GM12878 (cell line): ENCODE results near the gene ABHD14A. TPM values are rescaled to one million over a fixed set of nuclear protein-coding genes. Genes with fewer than 3 reads are reported as not detected.

Experiments
- ATAC-seq: fragments of 200-7000 bp; cut with Tn5 transposase; 3 replicates; pipeline ENCODE4 v1.9.1; 2020; ENCODE audit warnings: mild to moderate bottlenecking, moderate library complexity
- BruUV-seq: library from RNA; stranded (reverse); fragments of 400-500 nt; replicated peaks from 2 replicates; lab custom pipeline; 2021; lab: Mats Ljungman, UMichigan
- CTCF ChIA-PET: fragments of 300-600 bp; sonication (Branson Sonifier 250); formaldehyde crosslinking; extraction: SDS; loops from one replicate; lab custom pipeline; 2021; ENCODE audit warnings: inconsistent platforms; lab: Yijun Ruan, JAX
- POLR2A ChIA-PET: fragments of 350-600 bp; formaldehyde crosslinking; extraction: SDS; loops from one replicate; lab custom pipeline; 2021; ENCODE audit warnings: inconsistent platforms; lab: Charles Lee
- RAD21 ChIA-PET: fragments of 300-600 bp; sonication (Branson Sonifier 250); formaldehyde crosslinking; loops from one replicate; lab custom pipeline; 2023; ENCODE audit warnings: antibody characterized with exemption; ENCODE audit not compliant: unreplicated experiment; lab: Charles Lee
- SMC1A ChIA-PET: fragments of 300-600 bp; sonication (Branson Sonifier 250); formaldehyde crosslinking; loops from one replicate; lab custom pipeline; 2023; ENCODE audit not compliant: unreplicated experiment, uncharacterized antibody; lab: Charles Lee
- DNase-seq: peaks from one replicate; pipeline ENCODE4 v3.0.0-alpha.2; 2011; ENCODE audit warnings: low read depth, low spot score
- FAIRE-seq: peaks from 3 replicates; lab custom pipeline; 2011; peaks lifted over from hg19 to GRCh38; lab: Jason Lieb, UNC
- H2AFZ ChIP-seq: 2 replicates; pipeline ENCODE4 v1.6.0; 2011; ENCODE audit warnings: low read depth, low read length, control low read depth; ENCODE audit not compliant: control insufficient read depth
- H3K27ac ChIP-seq: 2 replicates; pipeline ENCODE4 v1.5.1; 2011; ENCODE audit warnings: control low read depth; ENCODE audit not compliant: control insufficient read depth, insufficient read depth
- H3K27me3 ChIP-seq, 2 experiments: replicated peaks in 1 of 2; 2 replicates each; pipeline versions ENCODE4 v1.6.0 to v1.6.1; 2011; ENCODE audit warnings: low read length in 1 of 2; ENCODE audit not compliant: control insufficient read depth in 2 of 2, insufficient read depth in 2 of 2
- H3K36me3 ChIP-seq, 2 experiments: 2 replicates each; pipeline ENCODE4 v1.5.1; 2011; ENCODE audit warnings: low read length in 1 of 2; ENCODE audit not compliant: control insufficient read depth in 2 of 2, insufficient read depth in 2 of 2
- H3K4me1 ChIP-seq: 2 replicates; pipeline ENCODE4 v1.6.1; 2011; ENCODE audit warnings: mild to moderate bottlenecking, low read length, moderate library complexity, mixed read lengths; ENCODE audit not compliant: control insufficient read depth, insufficient read depth
- H3K4me2 ChIP-seq: 2 replicates; pipeline ENCODE4 v1.6.0; 2011; ENCODE audit warnings: control low read depth; ENCODE audit not compliant: control insufficient read depth, insufficient read depth
- H3K4me3 ChIP-seq: fragments of 200-600 bp; sonication (generic); 2 replicates; pipeline ENCODE4 v1.5.1; 2016
- H3K79me2 ChIP-seq: 2 replicates; pipeline ENCODE4 v1.6.0; 2011; ENCODE audit warnings: low read length; ENCODE audit not compliant: control insufficient read depth, insufficient read depth
- H3K9ac ChIP-seq: 2 replicates; pipeline ENCODE4 v1.8.0; 2011; ENCODE audit warnings: low read length, control low read depth, mixed read lengths; ENCODE audit not compliant: control insufficient read depth, insufficient read depth
- H3K9me3 ChIP-seq: replicated peaks from 3 replicates; pipeline ENCODE4 v1.5.1; 2011; ENCODE audit warnings: mild to moderate bottlenecking, low read length; ENCODE audit not compliant: control insufficient read depth, insufficient read depth
- H4K20me1 ChIP-seq: 2 replicates; pipeline ENCODE4 v1.6.0; 2011; ENCODE audit not compliant: control insufficient read depth, insufficient read depth
- EED ChIP-seq: sonication (generic); IDR thresholded peaks from 2 replicates; pipeline ENCODE4 v1.6.1; 2016; ENCODE audit warnings: antibody characterized with exemption, low read depth
- NR2F1 ChIP-seq: fragments of 450-650 bp; conservative IDR thresholded peaks from 2 replicates; pipeline ENCODE4 v1.6.1; 2017; ENCODE audit warnings: mild to moderate bottlenecking
- TAF1 ChIP-seq: IDR thresholded peaks from 2 replicates; pipeline ENCODE4 v1.6.1; 2011; ENCODE audit warnings: mild to moderate bottlenecking, low read depth, low read length, borderline replicate concordance
- ZSCAN29 ChIP-seq: fragments of 450-650 bp; IDR thresholded peaks from 2 replicates; pipeline ENCODE4 v1.6.1; 2017; ENCODE audit warnings: mild to moderate bottlenecking, moderate library complexity
- WGBS: methylation state at CpG from one replicate; pipeline ENCODE4 v1.1.6; 2016; ENCODE audit warnings: low lambda C conversion rate; ENCODE audit not compliant: insufficient replicate concordance, insufficient coverage; ENCODE audit errors: missing lambda C conversion rate; 5-methylcytosine and 5-hydroxymethylcytosine counted together
- in situ Hi-C: fragments of 300-500 bp; cut with MboI; formaldehyde crosslinking; loops from 9 replicates; pipeline ENCODE4 v1.14.3; 2018; ENCODE audit warnings: mixed read lengths
- intact Hi-C: fragments of 100-400 bp; cut with micrococcal nuclease; formaldehyde crosslinking; loops from one replicate; pipeline ENCODE4 v1.14.2; 2022; ENCODE audit not compliant: unreplicated experiment
- polyA plus RNA-seq, 11 experiments: library from polyadenylated mRNA; depleted of rRNA in 4 of 11; unstranded in 6 of 11; stranded (reverse) in 5 of 11; fragments of >200 nt; fragmentation: Nextera tagmentation in 4 of 11; fragmentation: Illumina TruSeq in 1 of 11; extraction: Ambion mirVana in 4 of 11; extraction: Trizol in 1 of 11; gene quantifications; 1 replicate in 1 of 11; 2 replicates in 10 of 11; pipeline versions ENCODE4 v1.2.1 to v1.2.3, GENCODE V29; 2011 to 2016; ENCODE audit warnings: inconsistent platforms in 2 of 11, missing spikeins in 2 of 11, low read depth in 1 of 11
- total RNA-seq, 4 experiments: library from RNA; depleted of rRNA in 3 of 4; stranded (reverse); fragments of >200 nt in 3 of 4; fragmentation: Illumina TruSeq in 1 of 4; extraction: Trizol in 1 of 4; gene quantifications; 2 replicates each; pipeline versions ENCODE4 v1.2.1 to v1.2.3, GENCODE V29; 2013 to 2021
- TF ChIP-seq, protein P1 (sequence below): IDR thresholded peaks from 2 replicates; pipeline ENCODE4 v1.6.1; 2012; ENCODE audit warnings: low read depth, low read length, improper control_type of control experiment

The ABHD14A gene
- total and polyA plus RNA-seq, 10 of the 15 experiments (the other 5 are each of a cell fraction or from before 2014, with no cell fraction given), result 1.2 to 27.0 (median 7.9) TPM

DNA sequence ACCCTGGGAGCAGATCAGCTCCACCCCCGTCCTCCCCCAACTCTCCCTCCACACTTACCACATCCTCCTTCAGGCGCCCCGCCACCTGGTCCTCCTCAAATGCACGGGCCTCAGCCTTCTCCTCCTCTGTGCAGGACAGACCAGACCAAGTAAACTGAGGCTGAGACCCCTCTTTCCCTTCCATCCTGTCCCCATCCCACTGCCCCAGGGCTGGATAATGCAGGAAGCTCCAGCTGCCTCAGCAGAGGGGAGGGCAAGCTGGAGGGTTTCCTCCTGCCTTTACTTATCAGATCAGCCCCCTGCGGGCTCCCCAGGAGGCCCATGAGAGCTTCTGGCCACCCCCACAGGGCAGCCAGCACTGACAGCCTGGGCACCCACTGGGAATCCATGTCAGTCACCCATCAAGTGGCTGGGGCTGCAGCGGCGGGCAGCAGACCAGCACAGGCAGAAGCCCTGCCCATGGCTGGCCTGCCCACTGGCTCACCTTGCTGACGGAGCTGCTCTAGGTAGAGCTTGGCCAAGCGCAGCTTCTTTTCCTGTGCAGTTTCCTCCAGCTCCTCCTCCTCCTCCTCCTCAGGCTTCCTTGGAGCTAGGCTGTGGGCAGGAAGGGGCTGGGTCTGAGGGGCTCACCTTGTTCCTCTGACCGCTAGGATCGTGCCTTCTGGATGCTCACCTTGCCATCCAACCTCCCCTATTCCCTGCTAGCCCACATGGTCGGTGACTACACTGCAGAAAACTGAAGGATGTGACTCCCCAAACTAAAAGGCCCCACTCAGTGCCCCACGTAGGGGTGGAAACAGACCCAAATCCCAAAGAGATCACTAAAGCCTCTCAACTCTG lies 37.0 kb upstream of the ABHD14A start:
- ATAC-seq (no peak), FAIRE-seq (no peak), DNase-seq (no peak)
- intact Hi-C loops, result no loop called here
- ChIA-PET SMC1A (no interaction called here), POLR2A (no interaction called here), RAD21 (no interaction called here), CTCF (interaction anchor here (0.6 kb wide), 1 partner anchor 98 kb away, joined by 4 read pairs; no protein-coding TSS in a partner anchor)
- Histone ChIP-seq H3K27ac (no peak overlapping the region), H3K36me3 (peaks cover 15 to 37% of the 10 kb centered on the region in 2 experiments; a peak in 3 of 4 replicates), H3K4me2 (no peak overlapping the region), H3K27me3 (no peaks in the 10 kb centered on the region), H2AFZ (no peak overlapping the region), H3K4me1 (peaks cover 5% of the 10 kb centered on the region), H3K79me2 (peaks cover 32% of the 10 kb centered on the region), H4K20me1 (no peaks in the 10 kb centered on the region), H3K4me3 (no peak overlapping the region), H3K9me3 (no peaks in the 10 kb centered on the region), H3K9ac (no peak overlapping the region)
- WGBS, result 91% methylated on average over 12 of the region's 13 CpGs
- no TSS peak for BruUV-seq
- in situ Hi-C loops, result no loop called here
- TF ChIP-seq TAF1, result no peak
- TF ChIP-seq, protein P1, sequence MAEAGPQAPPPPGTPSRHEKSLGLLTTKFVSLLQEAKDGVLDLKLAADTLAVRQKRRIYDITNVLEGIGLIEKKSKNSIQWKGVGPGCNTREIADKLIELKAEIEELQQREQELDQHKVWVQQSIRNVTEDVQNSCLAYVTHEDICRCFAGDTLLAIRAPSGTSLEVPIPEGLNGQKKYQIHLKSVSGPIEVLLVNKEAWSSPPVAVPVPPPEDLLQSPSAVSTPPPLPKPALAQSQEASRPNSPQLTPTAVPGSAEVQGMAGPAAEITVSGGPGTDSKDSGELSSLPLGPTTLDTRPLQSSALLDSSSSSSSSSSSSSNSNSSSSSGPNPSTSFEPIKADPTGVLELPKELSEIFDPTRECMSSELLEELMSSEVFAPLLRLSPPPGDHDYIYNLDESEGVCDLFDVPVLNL, result no peak
- TF ChIP-seq ZSCAN29, result no peak
- TF ChIP-seq NR2F1, result no peak
- no peak for TF ChIP-seq EED
